Renal pelvis (tissue), 4 donors: ENCODE results near the gene GNG7. TPM values are rescaled to one million over a fixed set of nuclear protein-coding genes. Genes with fewer than 3 reads are reported as not detected.
"Not testable (repeated sequence)": the region's sequence is repeated elsewhere in the genome, so short reads cannot be mapped to it uniquely, and the experiment has no call there.

Experiments used
- DNase-seq: peaks from one replicate; pipeline ENCODE4 v3.0.0-alpha.2; 2013
- polyA plus RNA-seq, 3 donors: library from polyadenylated mRNA; unstranded; fragments of 120-200 nt; gene quantifications; one replicate each; pipeline ENCODE4 v1.2.1, GENCODE V29; 2013; ENCODE audit not compliant: insufficient read length in 3 of 3

GNG7 gene
- polyA plus RNA-seq, 3 donors, result 6.5 to 7.3 (median 6.8) TPM

GRCh38 chr19:2475018-2475701, 227.3 kb downstream of the GNG7 start:
- no peak for DNase-seq

DNA sequence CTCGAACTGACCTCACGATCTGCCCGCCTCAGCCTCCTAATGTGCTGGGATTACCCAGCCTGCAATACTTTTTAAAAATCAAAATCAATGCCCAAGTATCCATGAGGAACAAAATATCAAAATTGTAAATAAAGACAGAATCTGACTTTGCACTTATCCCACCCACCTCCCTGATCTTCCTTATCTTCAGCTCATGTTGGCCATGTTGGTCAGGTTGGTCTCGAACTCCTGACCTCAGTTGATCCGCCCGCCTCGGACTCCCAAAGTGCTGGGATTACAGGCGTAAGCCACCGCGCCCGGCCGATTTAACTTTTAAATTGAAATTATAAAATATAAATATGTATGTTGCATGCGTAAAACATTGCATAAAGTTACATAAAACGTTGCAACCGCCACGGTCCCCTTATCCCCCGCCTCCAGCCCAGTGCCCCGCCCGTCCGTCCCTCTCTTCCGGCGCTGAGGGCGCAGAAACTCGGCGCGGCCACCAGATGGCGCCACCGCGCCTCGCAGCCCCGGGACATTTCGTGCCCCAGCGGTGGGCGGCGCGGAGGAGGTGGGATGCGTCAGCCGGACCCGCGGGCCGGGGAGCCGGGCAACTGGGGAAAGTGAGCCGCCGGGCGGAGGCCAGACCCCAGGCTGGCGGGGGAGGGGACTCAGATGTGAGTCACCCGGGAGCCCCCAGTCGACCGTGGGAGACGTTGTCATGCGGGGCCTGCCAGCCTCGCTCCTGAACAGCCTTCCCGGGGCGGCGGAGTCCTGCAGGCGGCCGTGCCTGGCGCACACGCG, 228.1 kb downstream of the GNG7 start:
- DNase-seq, result peak; percentile 85

- DNase-seq, result not testable (repeated sequence)
These were observed 232.6 kb downstream of the GNG7 start for GRCh38 chr19:2469915-2470200.

DNA sequence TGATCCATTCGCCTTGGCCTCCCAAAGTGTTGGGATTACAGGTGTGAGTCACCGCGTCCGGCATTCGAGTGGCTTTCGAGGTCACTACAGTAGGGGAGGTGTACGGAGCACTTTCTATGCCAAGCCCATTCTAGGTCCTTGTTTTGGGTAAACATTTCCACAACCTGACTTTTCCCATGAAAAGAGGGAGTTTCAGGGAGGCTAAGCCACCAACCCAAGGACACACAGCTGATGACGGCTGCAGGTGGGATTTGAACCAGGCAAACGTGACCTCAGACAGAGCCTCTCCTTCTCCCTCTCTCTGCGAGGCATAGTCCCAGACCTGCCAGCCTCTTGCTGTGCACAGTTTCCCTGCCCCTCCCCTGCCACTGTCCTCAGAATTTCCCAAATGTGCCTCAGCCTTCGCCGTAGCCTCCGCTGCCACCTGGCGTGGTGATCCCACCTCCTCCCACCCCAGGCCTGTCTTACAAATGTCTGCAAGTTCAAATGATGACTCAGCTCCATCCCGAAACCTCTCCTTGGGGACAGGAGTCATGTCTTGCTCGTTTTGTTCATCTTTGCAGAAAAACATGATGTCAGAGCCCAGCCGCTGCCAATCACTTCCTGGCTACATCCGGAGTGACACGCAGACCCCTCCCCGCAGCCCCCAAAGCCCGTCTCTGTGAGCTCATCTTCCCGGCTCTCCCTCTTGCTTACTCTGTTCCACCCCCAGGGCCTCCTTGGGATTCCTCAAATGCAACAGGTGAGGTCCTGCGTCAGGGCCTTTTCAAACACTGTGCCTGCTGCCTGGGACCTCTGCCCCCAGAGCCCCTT, 233.2 kb downstream of the GNG7 start:
- no peak for DNase-seq

DNA sequence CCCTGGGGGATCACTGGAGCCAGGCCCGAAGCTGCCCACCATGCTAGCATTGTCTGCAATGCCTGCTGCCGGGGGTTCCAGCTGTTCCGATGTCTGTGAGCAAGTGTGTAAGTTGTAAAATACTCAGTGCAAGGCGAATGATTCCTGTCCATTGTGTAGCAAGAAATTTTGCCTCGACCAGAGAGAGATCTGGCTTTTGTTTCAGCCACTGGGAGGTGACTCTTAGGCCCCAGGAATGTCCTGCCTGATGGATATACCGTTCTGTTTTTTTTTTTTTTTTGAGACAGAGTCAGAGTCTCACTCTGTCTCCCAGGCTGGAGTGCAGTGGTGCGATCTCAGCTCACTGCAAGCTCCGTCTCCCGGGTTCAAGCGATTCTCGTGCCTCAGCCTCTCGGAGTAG, 233.9 kb downstream of the GNG7 start:
- DNase-seq, result no peak

GRCh38 chr19:2464389-2464788, 238.1 kb downstream of the GNG7 start:
- no peak for DNase-seq

DNA sequence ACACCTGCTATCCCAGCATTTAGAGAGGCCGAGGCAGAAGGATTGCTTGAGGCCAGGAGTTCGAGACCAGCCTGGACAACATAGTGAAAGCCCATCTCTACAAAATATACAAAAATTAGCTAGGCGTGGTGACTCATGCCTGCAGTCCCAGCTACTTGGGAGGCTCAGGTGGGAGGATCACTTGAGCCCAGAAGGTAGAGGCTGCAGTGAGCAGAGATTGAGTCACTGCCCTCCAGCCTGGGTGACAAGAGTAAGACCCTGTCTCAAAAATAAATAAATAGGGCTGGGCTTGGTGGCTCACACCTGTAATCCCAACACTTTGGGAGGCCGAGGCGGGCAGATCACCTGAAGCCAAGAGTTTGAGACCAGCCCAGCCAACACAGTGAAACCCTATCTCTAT, 238.8 kb downstream of the GNG7 start:
- DNase-seq, result not testable (repeated sequence)

GRCh38 chr19:2462635-2463421, 239.7 kb downstream of the GNG7 start:
- DNase-seq, result peak; percentile 98

DNA sequence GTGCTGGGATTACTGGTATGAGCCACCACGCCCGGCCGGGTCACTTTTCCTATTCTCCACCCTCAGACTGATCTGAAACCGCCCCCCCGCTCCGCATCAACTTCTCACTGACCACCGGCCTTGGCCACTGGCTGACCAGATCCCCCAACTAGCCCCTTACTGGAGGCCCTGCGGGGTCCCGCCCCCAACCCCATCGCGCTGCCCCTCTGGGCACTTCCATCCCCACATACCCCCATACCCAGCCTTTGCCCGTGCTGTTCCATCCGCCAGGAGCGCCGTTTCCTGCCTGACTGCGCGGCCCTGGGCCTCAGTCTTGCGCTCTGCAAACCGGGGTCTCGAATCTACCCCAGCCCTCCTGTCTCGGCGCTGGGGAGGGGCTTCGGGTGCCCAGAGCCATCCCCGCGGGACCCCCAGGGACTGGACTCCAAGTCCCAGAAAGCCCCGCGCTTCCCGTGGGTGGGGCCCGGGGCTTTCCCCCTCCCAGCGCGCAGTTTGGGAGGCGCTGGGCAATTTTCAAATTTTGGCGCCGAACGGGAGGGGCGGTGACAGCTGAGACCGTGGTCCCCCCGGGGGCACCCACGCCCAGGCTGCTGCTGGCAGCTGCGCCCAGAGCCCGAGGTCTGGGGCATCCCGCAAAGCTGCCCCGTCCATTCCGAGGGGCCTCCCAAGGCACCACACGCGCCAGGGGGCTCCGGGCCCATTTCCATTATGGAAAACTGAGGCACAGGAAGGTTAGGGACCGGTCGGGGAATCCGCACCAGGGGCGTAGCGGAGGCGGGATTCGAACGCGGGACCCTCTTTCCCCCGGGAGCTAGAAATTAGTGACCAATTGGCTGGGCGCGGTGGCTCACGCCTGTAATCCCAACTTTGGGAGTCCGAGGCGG, 240.5 kb downstream of the GNG7 start:
- peak; percentile 42 for DNase-seq

Other genes starting within 250 kb of the GNG7 start
- gene LMNB2, start 245.7 kb downstream of the GNG7 start, polyA plus RNA-seq, result 10 to 100 TPM; 63.8 to 97.0 (median 83.4) TPM
- gene GADD45B, start 226.6 kb downstream of the GNG7 start, polyA plus RNA-seq, result 10 to 100 TPM in 2 of 3 donors, 1 to 10 TPM in 1; 9.9 to 10.5 (median 10.1) TPM
- gene DIRAS1, start 18.7 kb upstream of the GNG7 start, polyA plus RNA-seq, result 1 to 10 TPM; 3.5 to 3.7 (median 3.5) TPM
- 10 to 100 TPM; 28.4 to 36.9 (median 29.5) TPM for gene SLC39A3, start 37.3 kb upstream of the GNG7 start, polyA plus RNA-seq
- 10 to 100 TPM; 61.2 to 72.9 (median 67.5) TPM for gene SGTA, start 80.6 kb upstream of the GNG7 start, polyA plus RNA-seq
- gene THOP1, start 82.8 kb upstream of the GNG7 start, polyA plus RNA-seq, result 10 to 100 TPM; 58.7 to 64.8 (median 58.7) TPM
- gene ZNF554, start 117.2 kb upstream of the GNG7 start, polyA plus RNA-seq, result 10 to 100 TPM in 2 of 3 donors, 1 to 10 TPM in 1; 8.1 to 11.3 (median 10.5) TPM
- 10 to 100 TPM; 11.0 to 15.1 (median 11.3) TPM for gene ZNF555, start 138.8 kb upstream of the GNG7 start, polyA plus RNA-seq
- gene ZNF556, start 164.6 kb upstream of the GNG7 start, polyA plus RNA-seq, result 1 to 10 TPM in 1 of 3 donors, under 1 TPM in 2; 0.64 to 2.1 (median 0.74) TPM
- gene ZNF57, start 198.2 kb upstream of the GNG7 start, polyA plus RNA-seq, result 1 to 10 TPM; 5.7 to 8.1 (median 6.7) TPM
- gene ZNF77, start 242.3 kb upstream of the GNG7 start, polyA plus RNA-seq, result 1 to 10 TPM; 7.5 to 9.1 (median 7.6) TPM